Endothelial cell of umbilical vein (primary cell): ENCODE data around the gene CCK. TPM values are rescaled to one million over a fixed set of nuclear protein-coding genes. Genes with fewer than 3 reads are reported as not detected.

Source experiments
- BruUV-seq: library from RNA; stranded (reverse); fragments of 400-500 nt; replicated peaks from 2 replicates; lab custom pipeline; 2021; lab: Mats Ljungman, UMichigan
- CTCF ChIA-PET: fragments of 300-600, 350-600 bp; sonication (Branson Sonifier 250); formaldehyde crosslinking; loops from one replicate; lab custom pipeline; 2021; ENCODE audit warnings: antibody characterized with exemption, inconsistent platforms; lab: Charles Lee
- POLR2A ChIA-PET: fragments of 300-600, 350-600 bp; sonication (Branson Sonifier 250); formaldehyde crosslinking; loops from one replicate; lab custom pipeline; 2021; ENCODE audit warnings: antibody characterized with exemption, inconsistent platforms; lab: Charles Lee
- DNase-seq: peaks from one replicate; pipeline ENCODE4 v3.0.0-alpha.2; 2011; ENCODE audit warnings: low read depth, low spot score
- FAIRE-seq: peaks from 2 replicates; lab custom pipeline; 2011; peaks lifted over from hg19 to GRCh38; lab: Jason Lieb, UNC
- H2AFZ ChIP-seq: 2 replicates; pipeline ENCODE4 v1.6.0; 2012; ENCODE audit warnings: low read depth, low read length, control low read depth, inconsistent platforms
- H3K27ac ChIP-seq: 2 replicates; pipeline ENCODE4 v1.5.1; 2011; ENCODE audit warnings: low read depth, mild to moderate bottlenecking, control low read depth, low read length, moderate library complexity; ENCODE audit not compliant: insufficient read depth
- H3K27me3 ChIP-seq, 2 experiments: 2 replicates each; pipeline versions ENCODE4 v1.6.0 to v1.6.1; 2011; ENCODE audit warnings: low read length in 2 of 2, mixed read lengths in 1 of 2; ENCODE audit not compliant: control insufficient read depth in 2 of 2, insufficient read depth in 2 of 2
- H3K36me3 ChIP-seq, 2 experiments: 2 replicates in 1 of 2; 3 replicates in 1 of 2; pipeline ENCODE4 v1.5.1; 2011; ENCODE audit warnings: low read length in 2 of 2, mild to moderate bottlenecking in 1 of 2, moderate library complexity in 1 of 2; ENCODE audit not compliant: control insufficient read depth in 2 of 2, insufficient read depth in 2 of 2; ENCODE audit errors: extremely low read depth in 1 of 2
- H3K4me1 ChIP-seq: 3 replicates; pipeline ENCODE4 v1.5.1; 2011; ENCODE audit warnings: mild to moderate bottlenecking, low read length; ENCODE audit not compliant: control insufficient read depth, insufficient read depth; ENCODE audit errors: extremely low read depth
- H3K4me2 ChIP-seq: 2 replicates; pipeline ENCODE4 v1.6.1; 2011; ENCODE audit warnings: low read length, control low read depth, mixed read lengths; ENCODE audit not compliant: insufficient read depth
- H3K4me3 ChIP-seq, 3 experiments: fragments of 200-600 bp in 1 of 3; sonication (generic), shearing (Covaris generic) in 1 of 3; replicated peaks in 1 of 3; 2 replicates each; pipeline ENCODE4 v1.5.1; 2011 to 2016; ENCODE audit warnings: control low read depth in 3 of 3, low read length in 3 of 3, mild to moderate bottlenecking in 2 of 3, inconsistent platforms in 1 of 3, low read depth in 1 of 3, moderate library complexity in 1 of 3; ENCODE audit not compliant: insufficient read depth in 1 of 3
- H3K79me2 ChIP-seq: 2 replicates; pipeline ENCODE4 v1.6.0; 2012; ENCODE audit warnings: low read length, inconsistent platforms; ENCODE audit not compliant: control insufficient read depth, insufficient read depth
- H3K9ac ChIP-seq: replicated peaks from 2 replicates; pipeline ENCODE3; 2011; ENCODE audit warnings: low read length, control low read depth; ENCODE audit not compliant: insufficient read depth; ENCODE audit errors: extremely low read depth
- H3K9me1 ChIP-seq: replicated peaks from 3 replicates; pipeline ENCODE4 v1.6.0; 2011; ENCODE audit warnings: mild to moderate bottlenecking, low read length; ENCODE audit not compliant: control insufficient read depth, insufficient read depth; ENCODE audit errors: extremely low read depth
- H3K9me3 ChIP-seq: replicated peaks from 2 replicates; pipeline ENCODE4 v1.5.1; 2012; ENCODE audit warnings: low read length, inconsistent platforms; ENCODE audit not compliant: control insufficient read depth, insufficient read depth
- H4K20me1 ChIP-seq: replicated peaks from 2 replicates; pipeline ENCODE3; 2011; ENCODE audit warnings: mild to moderate bottlenecking, low read length; ENCODE audit not compliant: control insufficient read depth, insufficient read depth; ENCODE audit errors: extremely low read depth
- EZH2 ChIP-seq: IDR thresholded peaks from 2 replicates; pipeline ENCODE4 v1.6.1; 2012; ENCODE audit warnings: borderline replicate concordance, low read depth, mild to moderate bottlenecking, moderate library complexity, low read length, inconsistent platforms; ENCODE audit not compliant: severe bottlenecking
- FOS ChIP-seq: IDR thresholded peaks from 2 replicates; pipeline ENCODE4 v1.6.1; 2011; ENCODE audit warnings: mild to moderate bottlenecking, low read length, moderate library complexity, borderline replicate concordance; ENCODE audit not compliant: insufficient read depth
- GATA2 ChIP-seq: IDR thresholded peaks from 2 replicates; pipeline ENCODE4 v1.7.0; 2011; ENCODE audit warnings: low read depth, mild to moderate bottlenecking, moderate library complexity, mixed read lengths, low read length; ENCODE audit not compliant: insufficient read length, insufficient read depth
- JUN ChIP-seq: IDR thresholded peaks from 2 replicates; pipeline ENCODE4 v1.6.1; 2011; ENCODE audit warnings: borderline replicate concordance, low read depth; ENCODE audit not compliant: insufficient read length, insufficient read depth
- MYC ChIP-seq: IDR thresholded peaks from one replicate; pipeline ENCODE4 v1.6.1; 2011; ENCODE audit warnings: mild to moderate bottlenecking, low read depth, low read length
- POLR2A ChIP-seq: IDR thresholded peaks from 2 replicates; pipeline ENCODE4 v1.6.1; 2012; ENCODE audit warnings: low read depth, mild to moderate bottlenecking, control low read depth, low read length
- POLR2AphosphoS5 ChIP-seq: IDR thresholded peaks from 2 replicates; pipeline ENCODE4 v1.6.1; 2012; ENCODE audit warnings: low read depth, mild to moderate bottlenecking, control low read depth, low read length, moderate library complexity; ENCODE audit not compliant: insufficient read depth
- dilution Hi-C: fragments of 300-500 bp; cut with MboI; formaldehyde crosslinking; loops from one replicate; pipeline ENCODE4 v1.15.0; 2019; ENCODE audit warnings: low sequenced_read_pairs; ENCODE audit not compliant: extremely low pct_ligation_motif_present
- intact Hi-C: fragments of 100-400 bp; cut with micrococcal nuclease; formaldehyde crosslinking; loops from one replicate; pipeline ENCODE4 v1.10.0; 2022
- polyA plus RNA-seq, 4 experiments: library from polyadenylated mRNA; depleted of rRNA in 3 of 4; stranded (reverse) in 3 of 4; unstranded in 1 of 4; fragments of >200 nt; gene quantifications; 2 replicates each; pipeline versions ENCODE4 v1.2.1 to v1.2.3, GENCODE V29; 2011 to 2012; ENCODE audit warnings: missing spikeins in 1 of 4
- total RNA-seq: library from RNA; stranded (reverse); gene quantifications from 2 replicates; pipeline ENCODE4 v1.2.3, GENCODE V29; 2021
- TF ChIP-seq, protein P1 (sequence below): IDR thresholded peaks from 2 replicates; pipeline ENCODE4 v1.6.1; 2011; ENCODE audit not compliant: insufficient read depth, insufficient read length
- TF ChIP-seq, protein P2 (sequence below), 2 donors: IDR thresholded peaks; 1 replicate in 1 of 2; 2 replicates in 1 of 2; pipeline ENCODE4 v1.5.1; 2011; ENCODE audit warnings: low read length in 2 of 2, mild to moderate bottlenecking in 2 of 2, moderate library complexity in 2 of 2, control low read depth in 1 of 2, inconsistent platforms in 1 of 2, low read depth in 1 of 2; ENCODE audit not compliant: insufficient read depth in 1 of 2; ENCODE audit errors: extremely low read depth in 1 of 2

CCK gene
- total and polyA plus RNA-seq, 2 donors (not counting 3 experiments of a cell fraction or from before 2014, with no cell fraction given), result not detected

DNA sequence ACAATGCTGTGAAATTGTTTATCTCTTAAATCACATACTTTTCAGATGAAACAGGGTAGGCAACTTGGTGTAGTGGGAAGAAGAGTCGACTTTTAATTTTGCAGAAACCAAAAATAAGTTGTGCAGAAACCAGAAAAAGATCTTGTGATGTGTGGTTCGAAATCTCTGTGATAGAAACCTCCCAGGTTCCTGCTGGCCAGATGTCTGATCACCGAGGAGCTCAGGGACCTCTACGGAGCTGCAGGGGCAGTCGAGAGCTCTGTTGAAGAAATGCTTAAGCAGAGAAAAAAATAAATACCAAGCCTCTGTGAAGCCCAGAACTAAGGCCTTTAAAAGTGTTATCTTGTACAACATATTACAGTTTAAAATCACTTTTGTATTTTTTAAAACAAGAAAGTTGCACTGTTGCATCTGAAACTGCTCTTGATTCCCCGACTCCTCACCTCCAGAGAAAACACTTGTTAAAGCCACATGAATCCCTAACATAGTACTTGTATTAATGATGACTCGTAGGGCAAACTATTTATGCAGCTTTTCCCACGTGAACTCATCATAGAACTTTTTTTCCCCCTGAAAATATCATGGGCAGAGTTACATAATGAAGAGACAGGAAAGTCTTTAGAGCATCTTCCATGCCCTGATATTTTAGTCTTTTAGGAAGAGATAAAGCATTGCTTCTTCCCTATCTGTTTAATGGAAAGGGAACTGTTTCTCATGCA, 51.3 kb downstream of the CCK start:
- dilution Hi-C loops (no loop called here), intact Hi-C loops (no loop called here)
- Histone ChIP-seq H4K20me1 (no peaks in the 10 kb centered on the region), H3K27me3 (no peaks in the 10 kb centered on the region), H3K4me2 (no peak overlapping the region), H2AFZ (no peak overlapping the region), H3K4me1 (no peaks in the 10 kb centered on the region), H3K9me1 (no peaks in the 10 kb centered on the region), H3K9me3 (no peaks in the 10 kb centered on the region), H3K36me3 (peaks cover 0 to 25% of the 10 kb centered on the region in 2 experiments), H3K9ac (no peak overlapping the region), H3K27ac (no peak overlapping the region), H3K4me3 (no peak overlapping the region), H3K79me2 (no peaks in the 10 kb centered on the region)
- DNase-seq, result no peak
- TF ChIP-seq JUN (no peak), GATA2 (no peak), EZH2 (no peak), FOS (no peak), POLR2A (no peak), POLR2AphosphoS5 (no peak), MYC (no peak)
- TF ChIP-seq, protein P1, sequence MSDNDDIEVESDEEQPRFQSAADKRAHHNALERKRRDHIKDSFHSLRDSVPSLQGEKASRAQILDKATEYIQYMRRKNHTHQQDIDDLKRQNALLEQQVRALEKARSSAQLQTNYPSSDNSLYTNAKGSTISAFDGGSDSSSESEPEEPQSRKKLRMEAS, result no peak
- TF ChIP-seq, protein P2, sequence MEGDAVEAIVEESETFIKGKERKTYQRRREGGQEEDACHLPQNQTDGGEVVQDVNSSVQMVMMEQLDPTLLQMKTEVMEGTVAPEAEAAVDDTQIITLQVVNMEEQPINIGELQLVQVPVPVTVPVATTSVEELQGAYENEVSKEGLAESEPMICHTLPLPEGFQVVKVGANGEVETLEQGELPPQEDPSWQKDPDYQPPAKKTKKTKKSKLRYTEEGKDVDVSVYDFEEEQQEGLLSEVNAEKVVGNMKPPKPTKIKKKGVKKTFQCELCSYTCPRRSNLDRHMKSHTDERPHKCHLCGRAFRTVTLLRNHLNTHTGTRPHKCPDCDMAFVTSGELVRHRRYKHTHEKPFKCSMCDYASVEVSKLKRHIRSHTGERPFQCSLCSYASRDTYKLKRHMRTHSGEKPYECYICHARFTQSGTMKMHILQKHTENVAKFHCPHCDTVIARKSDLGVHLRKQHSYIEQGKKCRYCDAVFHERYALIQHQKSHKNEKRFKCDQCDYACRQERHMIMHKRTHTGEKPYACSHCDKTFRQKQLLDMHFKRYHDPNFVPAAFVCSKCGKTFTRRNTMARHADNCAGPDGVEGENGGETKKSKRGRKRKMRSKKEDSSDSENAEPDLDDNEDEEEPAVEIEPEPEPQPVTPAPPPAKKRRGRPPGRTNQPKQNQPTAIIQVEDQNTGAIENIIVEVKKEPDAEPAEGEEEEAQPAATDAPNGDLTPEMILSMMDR (IDR thresholded peaks at IDR 0.05; ENCODE audit: extremely low read depth in 1 of 2, insufficient read depth in 1 of 2, low read depth in 1 of 2, low read length in 2 of 2), result no peak
- BruUV-seq, result no TSS peak
- ChIA-PET POLR2A (no interaction called here), CTCF (interaction anchor here (1.2 to 1.9 kb wide), 2 partner anchors 15 to 24 kb away, joined by 4 to 5 read pairs; no protein-coding TSS in a partner anchor)
- FAIRE-seq, result no peak
